ENCODE data around the gene U2SURP.

GRCh38 chr3:142965581-142965980 is 35.8 kb upstream of the U2SURP start:
- no peak for TF ChIP-seq POLR2A (IDR thresholded peaks at IDR 0.05)
- TF ChIP-seq, protein P1, sequence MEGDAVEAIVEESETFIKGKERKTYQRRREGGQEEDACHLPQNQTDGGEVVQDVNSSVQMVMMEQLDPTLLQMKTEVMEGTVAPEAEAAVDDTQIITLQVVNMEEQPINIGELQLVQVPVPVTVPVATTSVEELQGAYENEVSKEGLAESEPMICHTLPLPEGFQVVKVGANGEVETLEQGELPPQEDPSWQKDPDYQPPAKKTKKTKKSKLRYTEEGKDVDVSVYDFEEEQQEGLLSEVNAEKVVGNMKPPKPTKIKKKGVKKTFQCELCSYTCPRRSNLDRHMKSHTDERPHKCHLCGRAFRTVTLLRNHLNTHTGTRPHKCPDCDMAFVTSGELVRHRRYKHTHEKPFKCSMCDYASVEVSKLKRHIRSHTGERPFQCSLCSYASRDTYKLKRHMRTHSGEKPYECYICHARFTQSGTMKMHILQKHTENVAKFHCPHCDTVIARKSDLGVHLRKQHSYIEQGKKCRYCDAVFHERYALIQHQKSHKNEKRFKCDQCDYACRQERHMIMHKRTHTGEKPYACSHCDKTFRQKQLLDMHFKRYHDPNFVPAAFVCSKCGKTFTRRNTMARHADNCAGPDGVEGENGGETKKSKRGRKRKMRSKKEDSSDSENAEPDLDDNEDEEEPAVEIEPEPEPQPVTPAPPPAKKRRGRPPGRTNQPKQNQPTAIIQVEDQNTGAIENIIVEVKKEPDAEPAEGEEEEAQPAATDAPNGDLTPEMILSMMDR (IDR thresholded peaks at IDR 0.05), result no peak

Measured in body of pancreas (tissue), 4 donors.